Parathyroid adenoma (tissue), 2 donors: ENCODE results near the gene PAFAH2.
"Not testable (repeated sequence)": the region's sequence is repeated elsewhere in the genome, so short reads cannot be mapped to it uniquely, and the experiment has no call there.

ENCODE experiments used
- H2AFZ ChIP-seq: fragments of 300-600 bp; sonication (generic); one replicate; pipeline ENCODE4 v1.7.0; 2017; ENCODE audit warnings: antibody characterized with exemption, mild to moderate bottlenecking
- H3K27ac ChIP-seq: fragments of 300-600 bp; sonication (generic); one replicate; pipeline ENCODE4 v1.7.0; 2017
- H3K27me3 ChIP-seq: fragments of 300-600 bp; sonication (generic); one replicate; pipeline ENCODE4 v1.7.0; 2017; ENCODE audit warnings: low read length; ENCODE audit not compliant: control insufficient read depth, insufficient read depth
- H3K36me3 ChIP-seq: fragments of 300-600 bp; sonication (generic); one replicate; pipeline ENCODE4 v1.7.0; 2017; ENCODE audit warnings: low read length; ENCODE audit not compliant: control insufficient read depth, insufficient read depth
- H3K4me1 ChIP-seq: fragments of 300-600 bp; sonication (generic); one replicate; pipeline ENCODE4 v1.7.0; 2017; ENCODE audit warnings: control low read depth
- H3K4me2 ChIP-seq: fragments of 300-600 bp; sonication (generic); one replicate; pipeline ENCODE4 v1.7.0; 2017; ENCODE audit warnings: low read length
- H3K4me3 ChIP-seq: fragments of 300-600 bp; sonication (generic); one replicate; pipeline ENCODE4 v1.7.0; 2017; ENCODE audit warnings: low read depth, low read length
- H3K79me2 ChIP-seq: fragments of 300-600 bp; sonication (generic); one replicate; pipeline ENCODE4 v1.7.0; 2017; ENCODE audit warnings: control low read depth
- H3K9ac ChIP-seq: fragments of 300-600 bp; sonication (generic); one replicate; pipeline ENCODE4 v1.7.0; 2017; ENCODE audit warnings: mild to moderate bottlenecking
- H3K9me3 ChIP-seq: fragments of 300-600 bp; sonication (generic); one replicate; pipeline ENCODE4 v1.7.0; 2017; ENCODE audit warnings: low read length; ENCODE audit not compliant: control insufficient read depth
- TF ChIP-seq, protein P1 (sequence below): fragments of 300-600 bp; sonication (generic); IDR thresholded peaks from one replicate; pipeline ENCODE4 v1.7.0; 2017; ENCODE audit warnings: antibody characterized with exemption, mild to moderate bottlenecking
- donor health status: primary hyperparathyroidism.

PAFAH2 gene

GRCh38 chr1:25989440-25990234 lies 8.2 kb downstream of the PAFAH2 start:
- Histone ChIP-seq H3K27ac (no peak overlapping the region), H3K4me1 (peaks cover 9% of the 10 kb centered on the region)

GRCh38 chr1:25987951-25988350 lies 9.9 kb downstream of the PAFAH2 start:
- Histone ChIP-seq H3K4me3 (no peak overlapping the region), H3K27ac (no peak overlapping the region), H3K4me1 (peaks cover 5% of the 10 kb centered on the region), H3K9me3 (no peaks in the 10 kb centered on the region), H3K4me2 (peak overlapping the region; percentile 37), H3K36me3 (no peaks in the 10 kb centered on the region), H3K9ac (no peak overlapping the region), H3K79me2 (no peaks in the 10 kb centered on the region), H3K27me3 (no peaks in the 10 kb centered on the region), H2AFZ (no peak overlapping the region)
- TF ChIP-seq, protein P1, sequence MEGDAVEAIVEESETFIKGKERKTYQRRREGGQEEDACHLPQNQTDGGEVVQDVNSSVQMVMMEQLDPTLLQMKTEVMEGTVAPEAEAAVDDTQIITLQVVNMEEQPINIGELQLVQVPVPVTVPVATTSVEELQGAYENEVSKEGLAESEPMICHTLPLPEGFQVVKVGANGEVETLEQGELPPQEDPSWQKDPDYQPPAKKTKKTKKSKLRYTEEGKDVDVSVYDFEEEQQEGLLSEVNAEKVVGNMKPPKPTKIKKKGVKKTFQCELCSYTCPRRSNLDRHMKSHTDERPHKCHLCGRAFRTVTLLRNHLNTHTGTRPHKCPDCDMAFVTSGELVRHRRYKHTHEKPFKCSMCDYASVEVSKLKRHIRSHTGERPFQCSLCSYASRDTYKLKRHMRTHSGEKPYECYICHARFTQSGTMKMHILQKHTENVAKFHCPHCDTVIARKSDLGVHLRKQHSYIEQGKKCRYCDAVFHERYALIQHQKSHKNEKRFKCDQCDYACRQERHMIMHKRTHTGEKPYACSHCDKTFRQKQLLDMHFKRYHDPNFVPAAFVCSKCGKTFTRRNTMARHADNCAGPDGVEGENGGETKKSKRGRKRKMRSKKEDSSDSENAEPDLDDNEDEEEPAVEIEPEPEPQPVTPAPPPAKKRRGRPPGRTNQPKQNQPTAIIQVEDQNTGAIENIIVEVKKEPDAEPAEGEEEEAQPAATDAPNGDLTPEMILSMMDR: no peak

More at GRCh38 chr1:25989440-25990234, 8.2 kb downstream of the PAFAH2 start:
- Histone ChIP-seq H2AFZ (no peak overlapping the region), H3K9me3 (no peaks in the 10 kb centered on the region), H3K36me3 (no peaks in the 10 kb centered on the region), H3K27me3 (no peaks in the 10 kb centered on the region), H3K9ac (no peak overlapping the region), H3K4me3 (no peak overlapping the region), H3K79me2 (no peaks in the 10 kb centered on the region), H3K4me2 (no peak overlapping the region)
- TF ChIP-seq, protein P1: no peak

DNA sequence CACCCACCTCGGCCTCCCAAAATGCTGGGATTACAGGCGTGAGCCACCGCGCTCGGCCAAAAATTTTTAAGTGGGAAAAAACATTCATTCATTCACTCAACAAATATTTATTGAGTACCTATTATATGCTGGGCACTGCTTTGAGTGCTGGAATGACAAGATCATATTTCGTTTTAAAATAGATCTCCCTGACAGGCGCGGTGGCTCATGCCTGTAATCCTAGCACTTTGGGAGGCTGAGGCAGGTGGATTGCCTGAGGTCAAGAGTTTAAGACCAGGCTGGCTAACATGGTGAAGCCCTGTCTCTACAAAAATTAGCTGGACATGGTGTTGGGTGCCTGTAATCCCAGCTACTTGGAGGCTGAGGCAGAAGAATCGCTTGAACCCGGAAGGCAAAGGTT lies 11.1 kb downstream of the PAFAH2 start:
- not testable (repeated sequence) for H3K79me2 ChIP-seq, H3K27ac ChIP-seq, H3K36me3 ChIP-seq, H3K4me1 ChIP-seq, H3K9me3 ChIP-seq, H3K9ac ChIP-seq, H3K4me3 ChIP-seq, H2AFZ ChIP-seq, H3K4me2 ChIP-seq, H3K27me3 ChIP-seq

GRCh38 chr1:25985670-25986069 lies 12.2 kb downstream of the PAFAH2 start:
- H3K4me1 ChIP-seq: peaks cover 3% of the 10 kb centered on the region
- no peaks in the 10 kb centered on the region for H3K27me3 ChIP-seq
- H3K27ac ChIP-seq: no peak overlapping the region
- H3K4me3 ChIP-seq: no peak overlapping the region
- H3K9me3 ChIP-seq: no peaks in the 10 kb centered on the region
- TF ChIP-seq, protein P1: no peak
- H3K79me2 ChIP-seq: no peaks in the 10 kb centered on the region
- no peaks in the 10 kb centered on the region for H3K36me3 ChIP-seq
- H3K9ac ChIP-seq: no peak overlapping the region
- H3K4me2 ChIP-seq: no peak overlapping the region
- no peak overlapping the region for H2AFZ ChIP-seq

DNA sequence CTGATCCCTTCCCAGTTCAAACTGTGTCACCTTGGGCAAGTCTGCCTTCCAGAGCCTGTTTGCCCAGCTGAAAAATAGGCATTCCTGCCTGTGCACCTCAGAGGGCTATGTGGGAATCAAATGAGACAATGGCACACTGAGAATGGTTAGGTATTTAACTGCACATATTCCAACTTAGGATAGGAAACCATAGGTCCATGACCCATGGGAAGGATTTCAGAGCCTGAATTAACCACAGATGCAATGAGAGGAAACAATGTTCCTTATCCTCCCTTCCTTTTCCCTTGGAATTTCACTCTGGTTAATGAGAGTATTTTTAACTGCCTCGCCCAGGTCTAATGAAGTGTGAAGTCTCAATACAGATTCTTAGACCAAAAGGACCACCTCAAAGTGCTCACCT lies 12.7 kb downstream of the PAFAH2 start:
- H2AFZ ChIP-seq: no peak overlapping the region
- H3K4me2 ChIP-seq: no peak overlapping the region
- no peaks in the 10 kb centered on the region for H3K9me3 ChIP-seq
- H3K9ac ChIP-seq: no peak overlapping the region
- H3K36me3 ChIP-seq: no peaks in the 10 kb centered on the region
- peaks cover 3% of the 10 kb centered on the region for H3K4me1 ChIP-seq
- H3K27me3 ChIP-seq: no peaks in the 10 kb centered on the region
- no peak overlapping the region for H3K4me3 ChIP-seq
- H3K27ac ChIP-seq: no peak overlapping the region
- no peaks in the 10 kb centered on the region for H3K79me2 ChIP-seq
- TF ChIP-seq, protein P1: no peak
